Suppressor macrophage (primary cell): Measurements from ENCODE around the gene WASF2.
A peak's percentile ranks its signal among the peaks of the same experiment; 100 is the strongest.

Source experiments
- DNase-seq, 4 experiments: peaks; one replicate each; pipeline ENCODE4 v3.0.0-alpha.2; 2020 to 2022

WASF2 gene

GRCh38 chr1:27372808-27373690 lies 116.9 kb downstream of the WASF2 start:
- peak in 1 of 4 experiments; percentile 30 for DNase-seq

- no peak for DNase-seq
Measured at GRCh38 chr1:27372022-27372807, 117.8 kb downstream of the WASF2 start.

GRCh38 chr1:27368869-27369582 lies 120.9 kb downstream of the WASF2 start:
- DNase-seq, result no peak

GRCh38 chr1:27367160-27367650 lies 122.8 kb downstream of the WASF2 start:
- no peak for DNase-seq

- DNase-seq, result peak; percentile 70 to 88 (median 80)
Measured at GRCh38 chr1:27366411-27367159, 123.4 kb downstream of the WASF2 start, which contains the start of gene MAP3K6. TSS of gene MAP3K6 (minus strand) at chr1:27366961. CDS start at chr1:27366597, 364 bp downstream.

GRCh38 chr1:27366113-27366410 lies 123.9 kb downstream of the WASF2 start:
- peak; percentile 80 to 92 (median 88) for DNase-seq

DNA sequence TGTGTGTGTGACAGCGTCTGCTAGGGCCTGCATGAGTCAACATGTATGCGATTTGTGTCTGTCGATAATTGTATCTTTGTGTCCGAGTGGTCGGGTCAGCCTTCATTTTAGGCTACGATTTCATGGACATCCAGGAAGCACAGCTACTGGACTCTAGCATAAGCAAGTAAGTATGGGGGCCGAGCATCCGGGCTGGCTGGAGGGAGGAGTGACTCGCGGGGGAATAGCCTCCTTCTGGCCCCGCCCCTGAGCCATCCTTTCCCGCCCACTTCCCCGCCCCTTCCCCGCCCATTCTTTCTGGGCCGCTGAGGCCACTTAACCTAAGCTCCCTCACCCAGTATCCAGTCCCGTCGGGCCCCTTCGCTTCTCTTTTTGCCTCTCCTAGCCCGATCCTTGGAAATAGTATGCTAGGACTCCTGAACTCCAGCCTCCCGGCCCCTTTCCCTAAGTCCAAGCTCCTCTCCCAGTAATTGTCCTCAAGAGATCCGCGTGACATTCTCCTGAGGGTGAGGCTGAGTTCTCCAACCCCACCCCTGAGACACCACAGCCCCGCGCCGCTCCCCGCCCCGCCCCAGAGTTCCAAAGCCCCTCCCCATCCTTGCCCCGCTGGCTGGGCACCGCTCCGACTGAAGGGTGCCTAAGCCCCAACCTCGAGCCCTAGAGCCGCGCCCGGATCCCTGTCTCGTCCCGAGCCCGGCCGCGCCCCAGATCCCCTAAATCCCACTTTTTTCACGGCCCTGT lies 124.4 kb downstream of the WASF2 start:
- DNase-seq, result peak; percentile 84 to 95 (median 92)

- no peak for DNase-seq
Measured at GRCh38 chr1:27364696-27365371, 125.1 kb downstream of the WASF2 start.

DNA sequence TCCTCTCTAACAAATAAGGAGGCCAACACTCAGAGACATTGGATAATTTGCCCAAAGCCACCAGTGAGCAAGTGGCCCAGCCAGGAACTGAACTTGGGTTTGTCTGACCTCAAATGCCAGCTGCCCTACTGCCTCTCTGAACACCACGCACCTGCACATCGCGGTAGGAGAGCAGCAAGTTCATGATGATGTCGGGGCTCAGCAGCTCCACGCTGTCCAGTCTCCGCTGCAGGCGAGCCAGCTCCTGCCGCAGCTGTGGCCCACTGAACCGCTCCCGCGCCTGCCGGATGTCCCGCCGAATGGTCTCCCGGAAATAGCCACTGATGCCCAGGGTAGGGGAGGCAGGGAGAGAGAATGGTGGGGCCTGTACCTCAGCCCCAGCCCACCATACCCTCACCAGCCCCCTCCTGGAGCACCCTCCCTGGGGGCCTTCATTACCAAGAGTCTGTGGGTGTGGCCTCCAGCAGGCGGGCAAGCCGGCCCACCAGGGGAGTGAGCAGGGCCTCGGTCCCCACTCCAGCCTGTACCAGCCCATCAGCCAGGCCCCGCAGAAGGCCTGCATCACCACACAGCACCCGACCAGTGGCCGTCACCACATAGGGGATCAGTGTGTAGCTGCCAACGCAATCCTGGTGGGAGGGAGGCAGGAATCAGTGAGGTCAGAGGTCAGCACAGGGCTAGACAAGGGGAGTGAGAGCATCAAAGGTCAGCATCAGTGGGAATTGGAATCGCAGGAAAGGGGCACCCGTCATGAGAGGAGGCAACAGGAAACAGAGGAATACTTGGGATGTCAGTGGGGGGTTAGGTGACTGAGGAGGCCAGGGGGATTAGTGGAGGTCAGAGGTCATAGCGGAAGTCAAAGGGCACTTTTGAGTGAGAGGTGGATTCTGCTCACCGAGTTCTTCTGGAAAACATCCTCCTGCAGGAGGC lies 125.9 kb downstream of the WASF2 start:
- no peak for DNase-seq

GRCh38 chr1:27361553-27361952 lies 128.4 kb downstream of the WASF2 start:
- DNase-seq, result no peak

GRCh38 chr1:27361044-27361402 lies 128.9 kb downstream of the WASF2 start:
- DNase-seq, result no peak

DNA sequence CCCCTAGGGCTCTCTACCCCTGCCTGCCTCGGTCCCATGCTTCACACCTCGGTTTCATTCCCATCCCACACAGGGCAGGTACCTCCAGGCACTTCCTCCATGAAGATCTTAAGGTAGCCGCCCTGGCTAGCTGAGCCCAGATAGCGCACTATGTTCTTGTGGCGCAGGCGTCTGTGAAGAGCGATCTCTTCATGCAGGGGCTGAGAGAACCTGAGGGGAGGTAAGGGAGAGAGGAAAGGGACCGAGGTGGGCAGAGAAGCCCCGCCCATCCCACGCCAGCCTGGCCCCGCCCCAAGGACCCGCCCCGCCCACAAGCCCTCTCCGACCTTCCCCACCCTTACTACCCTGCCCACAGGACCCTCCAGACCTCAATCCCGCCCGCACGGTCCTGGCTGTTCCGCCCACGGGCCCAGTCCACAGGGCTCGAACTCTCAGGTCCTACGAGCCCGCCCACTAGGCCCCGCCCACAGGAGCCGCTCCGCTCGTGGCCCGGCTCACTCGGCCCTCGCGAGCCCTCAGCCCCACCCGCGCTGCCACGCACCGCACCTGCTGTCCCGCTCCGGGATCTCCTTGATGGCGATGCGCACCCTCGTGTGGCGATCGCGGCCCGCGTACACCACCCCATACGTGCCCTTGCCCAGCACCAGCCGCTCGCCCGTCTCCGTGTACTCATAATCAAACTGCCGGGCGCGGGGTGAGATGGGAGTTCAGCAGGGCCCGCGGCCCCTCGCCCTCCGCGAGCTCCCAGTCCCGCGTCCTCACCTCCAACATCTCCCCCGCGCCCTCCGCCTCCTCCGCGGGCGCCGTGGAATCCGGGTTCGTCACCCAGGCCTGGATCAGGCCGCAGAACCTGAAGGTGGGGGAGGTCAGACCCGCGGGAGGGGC lies 129.6 kb downstream of the WASF2 start:
- DNase-seq, result peak in 2 of 4 experiments; percentile 50 to 52

- DNase-seq, result no peak
Measured at GRCh38 chr1:27359822-27360158, 130.2 kb downstream of the WASF2 start.

- no peak for DNase-seq
Measured at GRCh38 chr1:27358928-27359313, 131.0 kb downstream of the WASF2 start.

GRCh38 chr1:27358038-27358927 lies 131.7 kb downstream of the WASF2 start:
- DNase-seq, result no peak

GRCh38 chr1:27357281-27358037 lies 132.5 kb downstream of the WASF2 start:
- DNase-seq, result peak; percentile 75 to 84 (median 80)
